Endothelial cell of umbilical vein (primary cell): ENCODE measurements around the gene ATF6B.

Experiments used
- POLR2A ChIP-seq: IDR thresholded peaks from 2 replicates; pipeline ENCODE4 v1.6.1; 2012; ENCODE audit warnings: low read depth, mild to moderate bottlenecking, control low read depth, low read length
- POLR2AphosphoS5 ChIP-seq: IDR thresholded peaks from 2 replicates; pipeline ENCODE4 v1.6.1; 2012; ENCODE audit warnings: low read depth, mild to moderate bottlenecking, control low read depth, low read length, moderate library complexity; ENCODE audit not compliant: insufficient read depth
- TF ChIP-seq, protein P1 (sequence below), 2 donors: IDR thresholded peaks; 1 replicate in 1 of 2; 2 replicates in 1 of 2; pipeline ENCODE4 v1.5.1; 2011; ENCODE audit warnings: low read length in 2 of 2, mild to moderate bottlenecking in 2 of 2, moderate library complexity in 2 of 2, control low read depth in 1 of 2, inconsistent platforms in 1 of 2, low read depth in 1 of 2; ENCODE audit not compliant: insufficient read depth in 1 of 2; ENCODE audit errors: extremely low read depth in 1 of 2
- TF ChIP-seq, protein P2 (sequence below): IDR thresholded peaks from 2 replicates; pipeline ENCODE4 v1.6.1; 2011; ENCODE audit not compliant: insufficient read depth, insufficient read length

DNA sequence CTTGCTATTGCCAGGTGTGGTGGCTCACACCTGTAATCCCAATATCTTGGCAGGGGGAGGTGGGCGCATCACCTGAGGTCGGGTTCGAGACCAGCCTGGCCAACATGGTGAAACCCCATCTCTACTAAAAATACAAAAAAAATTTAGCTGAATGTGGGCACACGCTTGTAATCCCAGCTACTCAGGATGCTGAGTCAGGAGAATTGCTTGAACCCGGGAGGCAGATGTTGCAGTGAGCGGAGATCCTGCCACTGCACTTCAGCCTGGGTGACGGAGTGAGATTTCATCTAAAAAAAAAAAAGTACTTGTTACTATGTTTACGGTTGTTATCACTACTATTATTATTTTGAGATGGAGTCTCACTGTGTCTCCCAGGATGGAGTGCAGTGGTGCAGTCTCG lies 28.8 kb upstream of the ATF6B start:
- TF ChIP-seq POLR2AphosphoS5 (no peak), POLR2A (no peak)
- TF ChIP-seq, protein P1, sequence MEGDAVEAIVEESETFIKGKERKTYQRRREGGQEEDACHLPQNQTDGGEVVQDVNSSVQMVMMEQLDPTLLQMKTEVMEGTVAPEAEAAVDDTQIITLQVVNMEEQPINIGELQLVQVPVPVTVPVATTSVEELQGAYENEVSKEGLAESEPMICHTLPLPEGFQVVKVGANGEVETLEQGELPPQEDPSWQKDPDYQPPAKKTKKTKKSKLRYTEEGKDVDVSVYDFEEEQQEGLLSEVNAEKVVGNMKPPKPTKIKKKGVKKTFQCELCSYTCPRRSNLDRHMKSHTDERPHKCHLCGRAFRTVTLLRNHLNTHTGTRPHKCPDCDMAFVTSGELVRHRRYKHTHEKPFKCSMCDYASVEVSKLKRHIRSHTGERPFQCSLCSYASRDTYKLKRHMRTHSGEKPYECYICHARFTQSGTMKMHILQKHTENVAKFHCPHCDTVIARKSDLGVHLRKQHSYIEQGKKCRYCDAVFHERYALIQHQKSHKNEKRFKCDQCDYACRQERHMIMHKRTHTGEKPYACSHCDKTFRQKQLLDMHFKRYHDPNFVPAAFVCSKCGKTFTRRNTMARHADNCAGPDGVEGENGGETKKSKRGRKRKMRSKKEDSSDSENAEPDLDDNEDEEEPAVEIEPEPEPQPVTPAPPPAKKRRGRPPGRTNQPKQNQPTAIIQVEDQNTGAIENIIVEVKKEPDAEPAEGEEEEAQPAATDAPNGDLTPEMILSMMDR (IDR thresholded peaks at IDR 0.05; ENCODE audit: extremely low read depth in 1 of 2, insufficient read depth in 1 of 2, low read depth in 1 of 2, low read length in 2 of 2) = no peak
- TF ChIP-seq, protein P2, sequence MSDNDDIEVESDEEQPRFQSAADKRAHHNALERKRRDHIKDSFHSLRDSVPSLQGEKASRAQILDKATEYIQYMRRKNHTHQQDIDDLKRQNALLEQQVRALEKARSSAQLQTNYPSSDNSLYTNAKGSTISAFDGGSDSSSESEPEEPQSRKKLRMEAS = no peak
